Keratinocyte (primary cell): Measurements from ENCODE around the gene SLC17A7. TPM values are rescaled to one million over a fixed set of nuclear protein-coding genes. Genes with fewer than 3 reads are reported as not detected.

Experiments
- DNase-seq: peaks from one replicate; pipeline ENCODE4 v3.0.0-alpha.2; 2011; ENCODE audit warnings: low read depth, missing footprints, low spot score
- FAIRE-seq: peaks from 2 replicates; lab custom pipeline; 2011; peaks lifted over from hg19 to GRCh38; lab: Jason Lieb, UNC
- H2AFZ ChIP-seq: 2 replicates; pipeline ENCODE4 v1.6.0; 2012; ENCODE audit warnings: low read length, control low read depth, inconsistent platforms; ENCODE audit not compliant: control insufficient read depth
- H3K27ac ChIP-seq: 2 replicates; pipeline ENCODE4 v1.5.1; 2011; ENCODE audit warnings: low read length; ENCODE audit not compliant: control insufficient read depth, insufficient read depth
- H3K27me3 ChIP-seq: 3 replicates; pipeline ENCODE4 v1.6.0; 2011; ENCODE audit warnings: low read length; ENCODE audit not compliant: control insufficient read depth, insufficient read depth; ENCODE audit errors: extremely low read depth
- H3K36me3 ChIP-seq, 2 experiments: 2 replicates in 1 of 2; 3 replicates in 1 of 2; pipeline ENCODE4 v1.5.1; 2011; ENCODE audit warnings: low read length in 2 of 2, mild to moderate bottlenecking in 1 of 2; ENCODE audit not compliant: control insufficient read depth in 2 of 2, insufficient read depth in 2 of 2; ENCODE audit errors: extremely low read depth in 1 of 2
- H3K4me1 ChIP-seq: 3 replicates; pipeline ENCODE4 v1.5.1; 2011; ENCODE audit warnings: low read length; ENCODE audit not compliant: control insufficient read depth, insufficient read depth; ENCODE audit errors: extremely low read depth
- H3K4me2 ChIP-seq: 3 replicates; pipeline ENCODE4 v1.6.0; 2011; ENCODE audit warnings: low read depth, low read length; ENCODE audit not compliant: control insufficient read depth, insufficient read depth; ENCODE audit errors: extremely low read depth
- H3K4me3 ChIP-seq, 3 experiments: fragments of 200-600 bp in 1 of 3; sonication (generic) in 1 of 3; 2 replicates in 2 of 3; 3 replicates in 1 of 3; pipeline ENCODE4 v1.5.1; 2011 to 2016; ENCODE audit warnings: low read length in 3 of 3, mild to moderate bottlenecking in 3 of 3, control low read depth in 2 of 3, inconsistent platforms in 1 of 3, low read depth in 1 of 3, mixed read lengths in 1 of 3, mixed run types in 1 of 3, moderate library complexity in 1 of 3; ENCODE audit not compliant: control insufficient read depth in 2 of 3, insufficient read depth in 2 of 3; ENCODE audit errors: extremely low read depth in 1 of 3
- H3K79me2 ChIP-seq: 2 replicates; pipeline ENCODE4 v1.6.0; 2012; ENCODE audit warnings: low read length; ENCODE audit not compliant: control insufficient read depth, insufficient read depth
- H3K9ac ChIP-seq: 3 replicates; pipeline ENCODE4 v1.6.0; 2011; ENCODE audit warnings: low read length; ENCODE audit not compliant: control insufficient read depth, insufficient read depth; ENCODE audit errors: extremely low read depth
- H3K9me1 ChIP-seq: 3 replicates; pipeline ENCODE4 v1.6.0; 2011; ENCODE audit warnings: low read length; ENCODE audit not compliant: control insufficient read depth, insufficient read depth; ENCODE audit errors: extremely low read depth
- H3K9me3 ChIP-seq: 2 replicates; pipeline ENCODE4 v1.5.1; 2012; ENCODE audit warnings: low read depth, low read length; ENCODE audit not compliant: control insufficient read depth
- H4K20me1 ChIP-seq: 3 replicates; pipeline ENCODE4 v1.6.0; 2011; ENCODE audit warnings: low read length; ENCODE audit not compliant: control insufficient read depth, insufficient read depth; ENCODE audit errors: extremely low read depth
- EZH2 ChIP-seq: IDR thresholded peaks from one replicate; pipeline ENCODE4 v1.6.1; 2012; ENCODE audit warnings: inconsistent platforms, mild to moderate bottlenecking, low read length, moderate library complexity
- dilution Hi-C: fragments of 300-500 bp; cut with MboI; formaldehyde crosslinking; loops from one replicate; pipeline ENCODE4 v1.7.0; 2020; ENCODE audit warnings: low sequenced_read_pairs; ENCODE audit not compliant: extremely low pct_ligation_motif_present
- polyA plus RNA-seq, 5 experiments: library from polyadenylated mRNA; depleted of rRNA in 3 of 5; stranded (reverse) in 3 of 5; stranded (forward) in 1 of 5; unstranded in 1 of 5; fragments of >200 nt; gene quantifications; 1 replicate in 1 of 5; 2 replicates in 3 of 5; 3 replicates in 1 of 5; pipeline versions ENCODE4 v1.2.1 to v1.2.3, GENCODE V29; 2011 to 2012; ENCODE audit warnings: missing spikeins in 2 of 5, low read depth in 1 of 5, low replicate concordance in 1 of 5
- TF ChIP-seq, protein P1 (sequence below), 3 experiments: IDR thresholded peaks in 1 of 3; conservative IDR thresholded peaks in 1 of 3; optimal IDR thresholded peaks in 1 of 3; 2 replicates in 2 of 3; 3 replicates in 1 of 3; pipeline versions ENCODE3 to v1.5.1; 2011; ENCODE audit warnings: low read length in 3 of 3, mild to moderate bottlenecking in 3 of 3, moderate library complexity in 2 of 3, control low read depth in 1 of 3, inconsistent platforms in 1 of 3; ENCODE audit not compliant: insufficient read depth in 2 of 3; ENCODE audit errors: extremely low read depth in 1 of 3

The SLC17A7 gene
- polyA plus RNA-seq, 1 donor (not counting 4 experiments of a cell fraction or from before 2014, with no cell fraction given) = 0.04 TPM

- Histone ChIP-seq H4K20me1 (no peaks in the 10 kb centered on the region), H3K27ac (peak overlapping the region; percentile 69), H2AFZ (peak overlapping the region; percentile 73), H3K27me3 (no peaks in the 10 kb centered on the region), H3K9me1 (no peaks in the 10 kb centered on the region), H3K9me3 (no peaks in the 10 kb centered on the region), H3K4me3 (peak overlapping the region in 2 of 3 experiments; percentile 12 to 25), H3K4me1 (peaks cover 15% of the 10 kb centered on the region), H3K4me2 (peak overlapping the region; percentile 73), H3K36me3 (peaks cover 0 to 2% of the 10 kb centered on the region in 2 experiments), H3K9ac (peak overlapping the region; percentile 47), H3K79me2 (no peaks in the 10 kb centered on the region)
- FAIRE-seq (peak; percentile 87), DNase-seq (peak; percentile 59)
- no peak for TF ChIP-seq EZH2
- TF ChIP-seq, protein P1, sequence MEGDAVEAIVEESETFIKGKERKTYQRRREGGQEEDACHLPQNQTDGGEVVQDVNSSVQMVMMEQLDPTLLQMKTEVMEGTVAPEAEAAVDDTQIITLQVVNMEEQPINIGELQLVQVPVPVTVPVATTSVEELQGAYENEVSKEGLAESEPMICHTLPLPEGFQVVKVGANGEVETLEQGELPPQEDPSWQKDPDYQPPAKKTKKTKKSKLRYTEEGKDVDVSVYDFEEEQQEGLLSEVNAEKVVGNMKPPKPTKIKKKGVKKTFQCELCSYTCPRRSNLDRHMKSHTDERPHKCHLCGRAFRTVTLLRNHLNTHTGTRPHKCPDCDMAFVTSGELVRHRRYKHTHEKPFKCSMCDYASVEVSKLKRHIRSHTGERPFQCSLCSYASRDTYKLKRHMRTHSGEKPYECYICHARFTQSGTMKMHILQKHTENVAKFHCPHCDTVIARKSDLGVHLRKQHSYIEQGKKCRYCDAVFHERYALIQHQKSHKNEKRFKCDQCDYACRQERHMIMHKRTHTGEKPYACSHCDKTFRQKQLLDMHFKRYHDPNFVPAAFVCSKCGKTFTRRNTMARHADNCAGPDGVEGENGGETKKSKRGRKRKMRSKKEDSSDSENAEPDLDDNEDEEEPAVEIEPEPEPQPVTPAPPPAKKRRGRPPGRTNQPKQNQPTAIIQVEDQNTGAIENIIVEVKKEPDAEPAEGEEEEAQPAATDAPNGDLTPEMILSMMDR (optimal IDR thresholded peaks at IDR 0.05 in 1 of 3, IDR thresholded peaks at IDR 0.05 in 1 of 3, conservative IDR thresholded peaks at IDR 0.05 in 1 of 3; ENCODE audit: extremely low read depth in 1 of 3, insufficient read depth in 2 of 3, low read length in 3 of 3) = peak in 1 of 3 experiments; percentile 30
- dilution Hi-C loops = no loop called here
Observed at GRCh38 chr19:49468199-49468598, 26.9 kb upstream of the SLC17A7 start.

GRCh38 chr19:49465371-49465770 is 24.0 kb upstream of the SLC17A7 start:
- no peaks in the 10 kb centered on the region for H4K20me1 ChIP-seq
- no peak overlapping the region for H3K27ac ChIP-seq
- H3K79me2 ChIP-seq = no peaks in the 10 kb centered on the region
- no peak overlapping the region for H3K9ac ChIP-seq
- DNase-seq (no peak), FAIRE-seq (no peak)
- H2AFZ ChIP-seq = no peak overlapping the region
- TF ChIP-seq, protein P1 (optimal IDR thresholded peaks at IDR 0.05 in 1 of 3, IDR thresholded peaks at IDR 0.05 in 1 of 3, conservative IDR thresholded peaks at IDR 0.05 in 1 of 3; ENCODE audit: extremely low read depth in 1 of 3, insufficient read depth in 2 of 3, low read length in 3 of 3) = no peak
- TF ChIP-seq EZH2 = no peak
- no peaks in the 10 kb centered on the region for H3K27me3 ChIP-seq
- dilution Hi-C loops = no loop called here
- H3K4me2 ChIP-seq = no peak overlapping the region
- H3K9me3 ChIP-seq = no peaks in the 10 kb centered on the region
- H3K36me3 ChIP-seq = peaks cover 0 to 2% of the 10 kb centered on the region in 2 experiments
- no peak overlapping the region for H3K4me3 ChIP-seq
- peaks cover 15% of the 10 kb centered on the region for H3K4me1 ChIP-seq
- H3K9me1 ChIP-seq = no peaks in the 10 kb centered on the region
